Measurements from ENCODE around the gene DAB2IP. TPM values are rescaled to one million over a fixed set of nuclear protein-coding genes. Genes with fewer than 3 reads are reported as not detected.

Gene DAB2IP
- polyA plus RNA-seq, 1 donor from 2014 or later, result 17.3 TPM

DNA sequence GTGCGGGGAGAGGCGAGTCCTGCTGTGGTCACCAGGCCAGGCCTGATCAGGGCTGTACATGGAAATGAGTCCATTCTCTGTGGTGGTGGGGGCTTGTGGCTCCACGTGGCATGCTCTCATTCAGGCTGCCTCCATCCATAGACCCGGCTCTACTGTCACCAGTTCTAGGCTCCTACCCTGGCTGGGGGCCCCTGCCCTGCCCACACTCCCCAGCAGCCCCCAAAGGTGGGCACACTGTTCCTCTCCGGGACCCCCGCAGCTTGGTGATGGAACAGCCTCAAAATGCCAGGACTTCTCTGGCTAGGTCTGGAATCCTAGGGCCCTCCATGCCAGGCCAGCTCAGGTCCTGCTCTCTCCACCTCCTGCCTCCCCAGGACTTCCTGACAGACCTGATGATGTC, 111.7 kb downstream of the DAB2IP start:
- Histone ChIP-seq H3K27me3 (ENCODE audit: insufficient read depth, low read depth, low read length) (no peaks in the 10 kb centered on the region), H3K4me2 (ENCODE audit: low read length) (no peak overlapping the region), H3K36me3 (ENCODE audit: insufficient read depth, low read length) (peaks cover 3% of the 10 kb centered on the region), H3K27ac (ENCODE audit: low read length) (no peak overlapping the region), H3K4me3 (ENCODE audit: low read length) (no peak overlapping the region), H3F3A (ENCODE audit: insufficient read depth, low read length, poor library complexity, severe bottlenecking) (no peaks in the 10 kb centered on the region), H3K9me3 (ENCODE audit: low read length) (no peaks in the 10 kb centered on the region), H3K79me2 (replicated peaks; ENCODE audit: insufficient read depth, low read length) (no peaks in the 10 kb centered on the region), H2AFZ (ENCODE audit: low read depth, low read length) (no peak overlapping the region), H3K9ac (ENCODE audit: low read length) (no peak overlapping the region), H3K9me2 (ENCODE audit: insufficient read depth, low read length) (no peaks in the 10 kb centered on the region), H4K20me1 (ENCODE audit: insufficient read depth) (no peaks in the 10 kb centered on the region)
- TF ChIP-seq SMC3 (conservative IDR thresholded peaks at IDR 0.05; ENCODE audit: poor library complexity) (no peak), RAD21 (conservative IDR thresholded peaks at IDR 0.05) (no peak), EP300 (conservative IDR thresholded peaks at IDR 0.05; ENCODE audit: poor library complexity, severe bottlenecking) (no peak), REST (IDR thresholded peaks at IDR 0.05; ENCODE audit: borderline replicate concordance) (no peak), TAF1 (IDR thresholded peaks at IDR 0.05; ENCODE audit: low read depth) (no peak), MXI1 (conservative IDR thresholded peaks at IDR 0.05; ENCODE audit: poor library complexity, severe bottlenecking) (no peak), POLR2AphosphoS5 (IDR thresholded peaks at IDR 0.05) (no peak), EZH2 (IDR thresholded peaks at IDR 0.05; ENCODE audit: borderline replicate concordance, insufficient read depth, low read length, poor library complexity, severe bottlenecking) (no peak)
- TF ChIP-seq, protein P1, sequence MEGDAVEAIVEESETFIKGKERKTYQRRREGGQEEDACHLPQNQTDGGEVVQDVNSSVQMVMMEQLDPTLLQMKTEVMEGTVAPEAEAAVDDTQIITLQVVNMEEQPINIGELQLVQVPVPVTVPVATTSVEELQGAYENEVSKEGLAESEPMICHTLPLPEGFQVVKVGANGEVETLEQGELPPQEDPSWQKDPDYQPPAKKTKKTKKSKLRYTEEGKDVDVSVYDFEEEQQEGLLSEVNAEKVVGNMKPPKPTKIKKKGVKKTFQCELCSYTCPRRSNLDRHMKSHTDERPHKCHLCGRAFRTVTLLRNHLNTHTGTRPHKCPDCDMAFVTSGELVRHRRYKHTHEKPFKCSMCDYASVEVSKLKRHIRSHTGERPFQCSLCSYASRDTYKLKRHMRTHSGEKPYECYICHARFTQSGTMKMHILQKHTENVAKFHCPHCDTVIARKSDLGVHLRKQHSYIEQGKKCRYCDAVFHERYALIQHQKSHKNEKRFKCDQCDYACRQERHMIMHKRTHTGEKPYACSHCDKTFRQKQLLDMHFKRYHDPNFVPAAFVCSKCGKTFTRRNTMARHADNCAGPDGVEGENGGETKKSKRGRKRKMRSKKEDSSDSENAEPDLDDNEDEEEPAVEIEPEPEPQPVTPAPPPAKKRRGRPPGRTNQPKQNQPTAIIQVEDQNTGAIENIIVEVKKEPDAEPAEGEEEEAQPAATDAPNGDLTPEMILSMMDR (IDR thresholded peaks at IDR 0.05; ENCODE audit: poor library complexity, severe bottlenecking), result no peak

DNA sequence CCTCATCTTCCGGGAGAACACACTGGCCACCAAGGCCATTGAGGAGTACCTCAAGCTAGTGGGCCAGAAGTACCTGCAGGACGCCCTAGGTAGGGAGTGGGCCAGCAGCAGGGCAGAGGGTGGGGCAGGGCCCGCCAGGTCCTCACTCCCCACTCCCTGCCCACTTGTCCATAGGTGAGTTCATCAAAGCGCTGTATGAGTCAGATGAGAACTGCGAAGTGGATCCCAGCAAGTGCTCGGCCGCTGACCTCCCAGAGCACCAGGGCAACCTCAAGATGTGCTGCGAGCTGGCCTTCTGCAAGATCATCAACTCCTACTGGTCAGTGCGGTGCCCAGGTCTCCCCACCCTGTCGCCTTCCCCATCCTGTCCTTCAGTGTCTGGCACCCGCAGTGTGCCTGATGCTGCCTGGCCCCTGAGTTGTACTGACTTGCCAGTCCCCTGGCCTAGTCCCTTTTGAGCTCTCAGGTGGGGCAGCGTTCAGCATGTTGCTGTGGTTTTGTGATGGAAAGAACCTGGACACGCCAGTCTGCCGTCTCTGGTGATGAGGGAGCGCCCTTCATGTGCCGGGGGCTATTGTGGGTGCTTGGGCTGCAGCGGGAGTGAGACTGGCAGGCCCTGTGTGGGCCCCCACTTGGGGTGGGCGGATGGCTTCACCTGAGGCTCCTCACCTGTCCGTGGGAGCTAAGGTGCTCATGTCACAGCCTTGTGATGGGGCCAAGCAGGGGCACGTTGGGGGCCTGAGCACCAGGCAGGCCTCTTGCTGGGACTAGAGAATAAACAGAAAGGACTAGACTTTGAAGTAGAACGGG, 112.3 kb downstream of the DAB2IP start:
- TF ChIP-seq SMC3 (conservative IDR thresholded peaks at IDR 0.05; ENCODE audit: poor library complexity) (no peak), EZH2 (IDR thresholded peaks at IDR 0.05; ENCODE audit: borderline replicate concordance, insufficient read depth, low read length, poor library complexity, severe bottlenecking) (no peak), POLR2AphosphoS5 (IDR thresholded peaks at IDR 0.05) (no peak), RAD21 (conservative IDR thresholded peaks at IDR 0.05) (no peak), EP300 (conservative IDR thresholded peaks at IDR 0.05; ENCODE audit: poor library complexity, severe bottlenecking) (no peak), MXI1 (conservative IDR thresholded peaks at IDR 0.05; ENCODE audit: poor library complexity, severe bottlenecking) (no peak), TAF1 (IDR thresholded peaks at IDR 0.05; ENCODE audit: low read depth) (no peak), REST (IDR thresholded peaks at IDR 0.05; ENCODE audit: borderline replicate concordance) (no peak)
- TF ChIP-seq, protein P1 (IDR thresholded peaks at IDR 0.05; ENCODE audit: poor library complexity, severe bottlenecking), result no peak
- Histone ChIP-seq H3K9ac (ENCODE audit: low read length) (no peak overlapping the region), H3K27me3 (ENCODE audit: insufficient read depth, low read depth, low read length) (no peaks in the 10 kb centered on the region), H3K4me3 (ENCODE audit: low read length) (no peak overlapping the region), H2AFZ (ENCODE audit: low read depth, low read length) (no peak overlapping the region), H3K27ac (ENCODE audit: low read length) (no peak overlapping the region), H3F3A (ENCODE audit: insufficient read depth, low read length, poor library complexity, severe bottlenecking) (no peaks in the 10 kb centered on the region), H3K36me3 (ENCODE audit: insufficient read depth, low read length) (peaks cover 3% of the 10 kb centered on the region), H3K4me2 (ENCODE audit: low read length) (no peak overlapping the region), H3K79me2 (replicated peaks; ENCODE audit: insufficient read depth, low read length) (no peaks in the 10 kb centered on the region), H3K9me3 (ENCODE audit: low read length) (no peaks in the 10 kb centered on the region), H3K9me2 (ENCODE audit: insufficient read depth, low read length) (no peaks in the 10 kb centered on the region), H4K20me1 (ENCODE audit: insufficient read depth) (no peaks in the 10 kb centered on the region)

Data from neural cell (in vitro differentiated cells).